ENCODE measurements around the gene AKAP12. TPM values are rescaled to one million over a fixed set of nuclear protein-coding genes. Genes with fewer than 3 reads are reported as not detected.

The AKAP12 gene
- polyA plus RNA-seq, 1 donor (not counting 4 experiments of a cell fraction or from before 2014, with no cell fraction given), result 0.56 TPM

GRCh38 chr6:151357758-151358436, 118.1 kb downstream of the AKAP12 start:
- H4K20me1 ChIP-seq (ENCODE audit: control insufficient read depth, extremely low read depth, insufficient read depth, low read length), result no peaks in the 10 kb centered on the region
- dilution Hi-C loops (cut with MboI; ENCODE audit: extremely low pct_ligation_motif_present, low sequenced_read_pairs), result no loop called here
- no peak for TF ChIP-seq EZH2 (IDR thresholded peaks at IDR 0.05; ENCODE audit: low read length)
- TF ChIP-seq CTCF (optimal IDR thresholded peaks at IDR 0.05 in 1 of 3, IDR thresholded peaks at IDR 0.05 in 1 of 3, conservative IDR thresholded peaks at IDR 0.05 in 1 of 3; ENCODE audit: extremely low read depth in 1 of 3, insufficient read depth in 2 of 3, low read length in 3 of 3), result no peak
- H3K4me1 ChIP-seq (ENCODE audit: control insufficient read depth, extremely low read depth, insufficient read depth, low read length), result no peaks in the 10 kb centered on the region
- H3K27ac ChIP-seq (ENCODE audit: control insufficient read depth, insufficient read depth, low read length), result no peak overlapping the region
- no peaks in the 10 kb centered on the region for H3K9me3 ChIP-seq (ENCODE audit: control insufficient read depth, low read depth, low read length)
- H3K4me2 ChIP-seq (ENCODE audit: control insufficient read depth, extremely low read depth, insufficient read depth, low read depth, low read length), result no peak overlapping the region
- no peak for FAIRE-seq
- no peaks in the 10 kb centered on the region for H3K79me2 ChIP-seq (ENCODE audit: control insufficient read depth, insufficient read depth, low read length)
- H3K36me3 ChIP-seq (ENCODE audit: control insufficient read depth in 2 of 2, extremely low read depth in 1 of 2, insufficient read depth in 2 of 2, low read length in 2 of 2), result peaks cover 0 to 5% of the 10 kb centered on the region in 2 experiments
- H3K9me1 ChIP-seq (ENCODE audit: control insufficient read depth, extremely low read depth, insufficient read depth, low read length), result no peaks in the 10 kb centered on the region
- no peaks in the 10 kb centered on the region for H3K27me3 ChIP-seq (ENCODE audit: control insufficient read depth, extremely low read depth, insufficient read depth, low read length)
- no peak overlapping the region for H2AFZ ChIP-seq (ENCODE audit: control insufficient read depth, low read length)
- H3K4me3 ChIP-seq (ENCODE audit: control insufficient read depth in 2 of 3, extremely low read depth in 1 of 3, insufficient read depth in 2 of 3, low read depth in 1 of 3, low read length in 3 of 3), result no peak overlapping the region
- H3K9ac ChIP-seq (ENCODE audit: control insufficient read depth, extremely low read depth, insufficient read depth, low read length), result no peak overlapping the region
- DNase-seq (ENCODE audit: low read depth, low spot score), result no peak

GRCh38 chr6:151358475-151358874, 118.7 kb downstream of the AKAP12 start:
- Histone ChIP-seq H3K4me2 (ENCODE audit: control insufficient read depth, extremely low read depth, insufficient read depth, low read depth, low read length) (no peak overlapping the region), H3K4me3 (ENCODE audit: control insufficient read depth in 2 of 3, extremely low read depth in 1 of 3, insufficient read depth in 2 of 3, low read depth in 1 of 3, low read length in 3 of 3) (no peak overlapping the region), H3K4me1 (ENCODE audit: control insufficient read depth, extremely low read depth, insufficient read depth, low read length) (no peaks in the 10 kb centered on the region), H3K9me3 (ENCODE audit: control insufficient read depth, low read depth, low read length) (no peaks in the 10 kb centered on the region), H3K79me2 (ENCODE audit: control insufficient read depth, insufficient read depth, low read length) (no peaks in the 10 kb centered on the region), H3K27me3 (ENCODE audit: control insufficient read depth, extremely low read depth, insufficient read depth, low read length) (no peaks in the 10 kb centered on the region), H3K27ac (ENCODE audit: control insufficient read depth, insufficient read depth, low read length) (no peak overlapping the region), H3K9ac (ENCODE audit: control insufficient read depth, extremely low read depth, insufficient read depth, low read length) (no peak overlapping the region), H3K36me3 (ENCODE audit: control insufficient read depth in 2 of 2, extremely low read depth in 1 of 2, insufficient read depth in 2 of 2, low read length in 2 of 2) (peaks cover 0 to 5% of the 10 kb centered on the region in 2 experiments), H3K9me1 (ENCODE audit: control insufficient read depth, extremely low read depth, insufficient read depth, low read length) (no peaks in the 10 kb centered on the region), H4K20me1 (ENCODE audit: control insufficient read depth, extremely low read depth, insufficient read depth, low read length) (no peaks in the 10 kb centered on the region), H2AFZ (ENCODE audit: control insufficient read depth, low read length) (no peak overlapping the region)
- TF ChIP-seq CTCF (optimal IDR thresholded peaks at IDR 0.05 in 1 of 3, IDR thresholded peaks at IDR 0.05 in 1 of 3, conservative IDR thresholded peaks at IDR 0.05 in 1 of 3; ENCODE audit: extremely low read depth in 1 of 3, insufficient read depth in 2 of 3, low read length in 3 of 3) (no peak), EZH2 (IDR thresholded peaks at IDR 0.05; ENCODE audit: low read length) (no peak)
- dilution Hi-C loops (cut with MboI; ENCODE audit: extremely low pct_ligation_motif_present, low sequenced_read_pairs), result no loop called here
- FAIRE-seq (peak; percentile 57), DNase-seq (ENCODE audit: low read depth, low spot score) (no peak)
